Hippocampal formation (tissue), 2 donors: Measurements from ENCODE around the gene TRDN.
"Not testable (repeated sequence)": the region's sequence is repeated elsewhere in the genome, so short reads cannot be mapped to it uniquely, and the experiment has no call there.

Source experiments
- DNase-seq, 2 donors: peaks; one replicate each; lab custom pipeline; 2025; lab: John Stamatoyannopoulos, UW

TRDN gene

GRCh38 chr6:123632641-123633040 lies 4.1 kb downstream of the TRDN start:
- DNase-seq: no peak

GRCh38 chr6:123629258-123629941 lies 7.3 kb downstream of the TRDN start:
- DNase-seq: no peak

- DNase-seq: no peak
Measured at GRCh38 chr6:123625696-123626095, 11.1 kb downstream of the TRDN start.

GRCh38 chr6:123622780-123623179 lies 14.0 kb downstream of the TRDN start:
- no peak for DNase-seq

GRCh38 chr6:123619156-123619555 lies 17.6 kb downstream of the TRDN start:
- DNase-seq: no peak

GRCh38 chr6:123616942-123617341 lies 19.8 kb downstream of the TRDN start:
- DNase-seq: no peak

- no peak for DNase-seq
Measured at GRCh38 chr6:123616016-123616415, 20.7 kb downstream of the TRDN start.

GRCh38 chr6:123610779-123611178 lies 26.0 kb downstream of the TRDN start:
- DNase-seq: no peak

- DNase-seq: no peak
Measured at GRCh38 chr6:123604067-123604466, 32.7 kb downstream of the TRDN start.

- DNase-seq: no peak
Measured at GRCh38 chr6:123598011-123598410, 38.7 kb downstream of the TRDN start.

- no peak for DNase-seq
Measured at GRCh38 chr6:123594776-123595175, 42.0 kb downstream of the TRDN start.

- no peak for DNase-seq
Measured at GRCh38 chr6:123592426-123592825, 44.3 kb downstream of the TRDN start.

GRCh38 chr6:123589973-123590372 lies 46.8 kb downstream of the TRDN start:
- DNase-seq: no peak

- no peak for DNase-seq
Measured at GRCh38 chr6:123589317-123589716, 47.4 kb downstream of the TRDN start.

GRCh38 chr6:123588546-123588895 lies 48.2 kb downstream of the TRDN start:
- no peak for DNase-seq

GRCh38 chr6:123587838-123588545 lies 48.8 kb downstream of the TRDN start:
- DNase-seq: no peak

- not testable (repeated sequence) for DNase-seq
Measured at GRCh38 chr6:123587407-123587806, 49.3 kb downstream of the TRDN start.

GRCh38 chr6:123580331-123580730 lies 56.4 kb downstream of the TRDN start:
- no peak for DNase-seq

- DNase-seq: no peak
Measured at GRCh38 chr6:123575188-123575587, 61.6 kb downstream of the TRDN start.

GRCh38 chr6:123570813-123571684 lies 65.7 kb downstream of the TRDN start:
- no peak for DNase-seq

GRCh38 chr6:123569575-123569974 lies 67.2 kb downstream of the TRDN start:
- no peak for DNase-seq

GRCh38 chr6:123565529-123565928 lies 71.2 kb downstream of the TRDN start:
- DNase-seq: no peak

GRCh38 chr6:123564361-123564760 lies 72.4 kb downstream of the TRDN start:
- no peak for DNase-seq
